HuH-7.5 (cell line): ENCODE data around the gene FAM234B.

Source experiments
- DNase-seq: peaks from one replicate; pipeline ENCODE4 v3.0.0; 2011; ENCODE audit warnings: low spot score

FAM234B gene

GRCh38 chr12:13093191-13093847 is 49.1 kb downstream of the FAM234B start:
- no peak for DNase-seq

GRCh38 chr12:13093848-13094220 is 49.7 kb downstream of the FAM234B start:
- no peak for DNase-seq

GRCh38 chr12:13094367-13094766 is 50.2 kb downstream of the FAM234B start:
- DNase-seq, result no peak

GRCh38 chr12:13095266-13095995 is 51.2 kb downstream of the FAM234B start:
- DNase-seq, result no peak

GRCh38 chr12:13097491-13098011 is 53.4 kb downstream of the FAM234B start:
- no peak for DNase-seq

- DNase-seq, result no peak
Observed at GRCh38 chr12:13099066-13099843, 55.1 kb downstream of the FAM234B start.

- DNase-seq, result no peak
Observed at GRCh38 chr12:13099844-13100604, 55.8 kb downstream of the FAM234B start.

- no peak for DNase-seq
Observed at GRCh38 chr12:13100605-13100881, 56.4 kb downstream of the FAM234B start.

- peak; percentile 60 for DNase-seq
Observed at GRCh38 chr12:13100882-13101769, 56.9 kb downstream of the FAM234B start.

GRCh38 chr12:13101821-13102375 is 57.7 kb downstream of the FAM234B start:
- no peak for DNase-seq

GRCh38 chr12:13102461-13103195 is 58.4 kb downstream of the FAM234B start:
- DNase-seq, result no peak

- no peak for DNase-seq
Observed at GRCh38 chr12:13103391-13104033, 59.3 kb downstream of the FAM234B start, which contains the start of gene GSG1. TSS of gene GSG1 (minus strand) at chr12:13103667. CDS start at chr12:13103512, 155 bp downstream.

GRCh38 chr12:13104409-13104808 is 60.2 kb downstream of the FAM234B start:
- DNase-seq, result no peak

GRCh38 chr12:13105781-13106180 is 61.6 kb downstream of the FAM234B start:
- DNase-seq, result no peak

GRCh38 chr12:13106666-13107065 is 62.5 kb downstream of the FAM234B start:
- no peak for DNase-seq

GRCh38 chr12:13112968-13113367 is 68.8 kb downstream of the FAM234B start:
- no peak for DNase-seq

GRCh38 chr12:13114251-13115052 is 70.3 kb downstream of the FAM234B start:
- no peak for DNase-seq

GRCh38 chr12:13116259-13116658 is 72.1 kb downstream of the FAM234B start:
- no peak for DNase-seq

GRCh38 chr12:13117029-13117428 is 72.8 kb downstream of the FAM234B start:
- DNase-seq, result no peak
